Right lung (tissue), 5 donors: ENCODE data around the gene FEM1B. TPM values are rescaled to one million over a fixed set of nuclear protein-coding genes. Genes with fewer than 3 reads are reported as not detected.

Experiments used
- DNase-seq, 2 donors: peaks; one replicate each; pipeline ENCODE4 v3.0.0-alpha.2; 2013
- polyA plus RNA-seq, 5 donors: library from polyadenylated mRNA; unstranded; fragments of 120-200 nt; gene quantifications; one replicate each; pipeline versions ENCODE4 v1.2.1 to v1.2.3, GENCODE V29; 2013; ENCODE audit warnings: inconsistent platforms in 1 of 5, low replicate concordance in 1 of 5; ENCODE audit not compliant: insufficient read length in 5 of 5, insufficient read depth in 1 of 5

FEM1B gene
- polyA plus RNA-seq, 5 donors: 32.6 to 59.9 (median 52.1) TPM

DNA sequence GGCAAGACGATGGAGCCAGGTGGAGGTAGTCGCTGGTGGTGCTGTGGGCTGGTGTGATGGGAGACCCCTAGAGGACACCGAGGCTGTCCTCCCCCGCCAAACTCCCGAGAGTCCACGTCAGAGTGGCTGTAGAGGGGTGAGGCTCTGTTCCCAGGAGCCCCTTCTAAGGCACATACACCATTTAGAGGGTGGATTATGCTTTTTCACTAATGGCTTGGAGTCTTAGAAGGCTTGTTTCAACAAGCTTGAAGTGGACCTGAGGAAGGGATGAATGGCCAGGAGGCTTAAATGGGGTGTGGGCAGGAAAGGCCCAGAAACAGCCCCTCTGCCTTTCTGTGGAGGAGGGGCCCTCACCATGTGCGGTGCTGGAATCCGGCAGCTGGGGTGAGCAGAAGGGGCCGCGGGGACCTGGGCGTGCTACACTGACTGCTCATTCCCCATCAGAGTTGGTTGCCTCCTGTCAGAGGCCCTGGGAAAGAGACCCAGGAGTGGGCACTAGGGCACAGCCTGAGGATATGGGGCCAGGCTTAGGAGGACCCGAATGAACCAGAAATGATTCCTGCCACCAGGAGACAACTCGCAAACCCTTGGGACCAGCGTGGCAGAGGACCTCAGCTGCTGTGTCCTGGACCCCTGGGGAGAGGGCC lies 66.2 kb downstream of the FEM1B start:
- DNase-seq: no peak

DNA sequence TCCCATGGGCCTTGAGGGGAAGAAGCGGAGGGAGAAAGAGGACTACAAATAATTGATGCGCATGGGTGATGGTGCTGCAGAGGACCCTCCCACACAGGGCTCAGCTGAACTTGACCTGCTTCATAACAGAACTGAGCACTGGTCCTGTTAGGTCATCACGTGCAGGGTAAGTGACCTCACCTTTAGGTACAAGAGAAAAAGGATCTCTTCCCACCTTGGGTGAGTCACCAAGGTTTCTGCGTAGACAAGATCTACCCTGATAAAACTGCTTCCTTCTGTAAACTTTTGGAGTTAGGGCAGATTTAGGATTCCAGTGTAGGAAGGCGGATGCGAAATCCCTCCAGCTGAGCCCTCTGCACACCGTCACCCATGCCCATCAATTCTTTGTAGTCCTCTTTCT lies 67.1 kb downstream of the FEM1B start:
- DNase-seq: no peak

Other genes starting within 250 kb of the FEM1B start
- 10 to 100 TPM; 49.8 to 77.8 (median 67.4) TPM for gene PIAS1, start 223.4 kb upstream of the FEM1B start, polyA plus RNA-seq
- gene CALML4, start 72.4 kb upstream of the FEM1B start, polyA plus RNA-seq: 10 to 100 TPM; 12.6 to 16.2 (median 13.5) TPM
- 10 to 100 TPM; 28.5 to 40.1 (median 35.0) TPM for gene CLN6, start 48.0 kb upstream of the FEM1B start, polyA plus RNA-seq
- 1 to 10 TPM; 1.0 to 1.7 (median 1.5) TPM for gene ITGA11, start 154.4 kb downstream of the FEM1B start, polyA plus RNA-seq